Putamen (tissue), 1 donor: ENCODE data around the gene SLC23A2.
"Not testable (repeated sequence)": the region's sequence is repeated elsewhere in the genome, so short reads cannot be mapped to it uniquely, and the experiment has no call there.

Source experiments
- DNase-seq: peaks from one replicate; pipeline ENCODE4 v3.0.0-alpha.2; 2016; ENCODE audit warnings: low spot score

SLC23A2 gene

GRCh38 chr20:5005326-5005725 is 4.0 kb upstream of the SLC23A2 start:
- DNase-seq = no peak

- not testable (repeated sequence) for DNase-seq
These were observed 3.5 kb upstream of the SLC23A2 start for GRCh38 chr20:5004825-5005224.

- no peak for DNase-seq
These were observed 2.3 kb upstream of the SLC23A2 start for GRCh38 chr20:5003626-5004025.

GRCh38 chr20:5002077-5002413 is 735 bp upstream of the SLC23A2 start:
- no peak for DNase-seq

- DNase-seq = peak; percentile 53
These were observed 792 bp downstream of the SLC23A2 start for GRCh38 chr20:5000263-5001173.

- no peak for DNase-seq
These were observed 1.5 kb downstream of the SLC23A2 start for GRCh38 chr20:4999788-5000187.

- no peak for DNase-seq
These were observed 3.1 kb downstream of the SLC23A2 start for GRCh38 chr20:4998160-4998651.

GRCh38 chr20:4997222-4997621 is 4.1 kb downstream of the SLC23A2 start:
- DNase-seq = no peak

GRCh38 chr20:4989570-4989969 is 11.7 kb downstream of the SLC23A2 start:
- no peak for DNase-seq

GRCh38 chr20:4987130-4987529 is 14.2 kb downstream of the SLC23A2 start:
- no peak for DNase-seq

- no peak for DNase-seq
These were observed 15.7 kb downstream of the SLC23A2 start for GRCh38 chr20:4985658-4986057.

GRCh38 chr20:4982281-4982680 is 19.0 kb downstream of the SLC23A2 start:
- DNase-seq = no peak

- no peak for DNase-seq
These were observed 21.4 kb downstream of the SLC23A2 start for GRCh38 chr20:4979841-4980410.

GRCh38 chr20:4978050-4978918 is 23.0 kb downstream of the SLC23A2 start:
- DNase-seq = no peak

GRCh38 chr20:4976014-4976413 is 25.3 kb downstream of the SLC23A2 start:
- DNase-seq = not testable (repeated sequence)

- no peak for DNase-seq
These were observed 27.8 kb downstream of the SLC23A2 start for GRCh38 chr20:4973330-4974097.

GRCh38 chr20:4972506-4973251 is 28.6 kb downstream of the SLC23A2 start:
- no peak for DNase-seq

- no peak for DNase-seq
These were observed 30.2 kb downstream of the SLC23A2 start for GRCh38 chr20:4971064-4971463.

- DNase-seq = no peak
These were observed 33.4 kb downstream of the SLC23A2 start for GRCh38 chr20:4967752-4968477.
